Osteocyte (in vitro differentiated cells): ENCODE results near the gene OR11L1. TPM values are rescaled to one million over a fixed set of nuclear protein-coding genes. Genes with fewer than 3 reads are reported as not detected.

ENCODE experiments used
- DNase-seq: peaks from one replicate; pipeline ENCODE4 v3.0.0; 2021; ENCODE audit warnings: mixed read lengths; ENCODE audit not compliant: unreplicated experiment; ENCODE audit errors: extremely low spot score
- H3K27ac Mint-ChIP-seq: one replicate; pipeline ENCODE4 v1.8.0; 2021; ENCODE audit warnings: mild to moderate bottlenecking, mixed read lengths; ENCODE audit not compliant: unreplicated experiment
- H3K27me3 Mint-ChIP-seq: one replicate; pipeline ENCODE4 v1.8.0; 2021; ENCODE audit warnings: mixed read lengths; ENCODE audit not compliant: unreplicated experiment
- H3K36me3 Mint-ChIP-seq: one replicate; pipeline ENCODE4 v1.8.0; 2021; ENCODE audit warnings: mixed read lengths; ENCODE audit not compliant: unreplicated experiment
- H3K4me1 Mint-ChIP-seq: one replicate; pipeline ENCODE4 v1.8.0; 2021; ENCODE audit warnings: mixed read lengths; ENCODE audit not compliant: unreplicated experiment
- H3K4me3 Mint-ChIP-seq: one replicate; pipeline ENCODE4 v1.8.0; 2021; ENCODE audit warnings: mild to moderate bottlenecking, moderate library complexity, mixed read lengths; ENCODE audit not compliant: unreplicated experiment
- H3K9me3 Mint-ChIP-seq: one replicate; pipeline ENCODE4 v1.8.0; 2021; ENCODE audit warnings: mixed read lengths; ENCODE audit not compliant: unreplicated experiment
- total RNA-seq: library from RNA; stranded (reverse); gene quantifications from 2 replicates; pipeline ENCODE4 v1.2.1, GENCODE V29; 2021
- TF ChIP-seq, protein P1 (sequence below): fragments of 200-600 bp; sonication (generic); IDR thresholded peaks from 2 replicates; pipeline ENCODE4 v1.5.0; 2021; ENCODE audit warnings: antibody characterized with exemption, mild to moderate bottlenecking, moderate library complexity

The OR11L1 gene
- total RNA-seq, 1 donor from 2014 or later, result not detected

DNA sequence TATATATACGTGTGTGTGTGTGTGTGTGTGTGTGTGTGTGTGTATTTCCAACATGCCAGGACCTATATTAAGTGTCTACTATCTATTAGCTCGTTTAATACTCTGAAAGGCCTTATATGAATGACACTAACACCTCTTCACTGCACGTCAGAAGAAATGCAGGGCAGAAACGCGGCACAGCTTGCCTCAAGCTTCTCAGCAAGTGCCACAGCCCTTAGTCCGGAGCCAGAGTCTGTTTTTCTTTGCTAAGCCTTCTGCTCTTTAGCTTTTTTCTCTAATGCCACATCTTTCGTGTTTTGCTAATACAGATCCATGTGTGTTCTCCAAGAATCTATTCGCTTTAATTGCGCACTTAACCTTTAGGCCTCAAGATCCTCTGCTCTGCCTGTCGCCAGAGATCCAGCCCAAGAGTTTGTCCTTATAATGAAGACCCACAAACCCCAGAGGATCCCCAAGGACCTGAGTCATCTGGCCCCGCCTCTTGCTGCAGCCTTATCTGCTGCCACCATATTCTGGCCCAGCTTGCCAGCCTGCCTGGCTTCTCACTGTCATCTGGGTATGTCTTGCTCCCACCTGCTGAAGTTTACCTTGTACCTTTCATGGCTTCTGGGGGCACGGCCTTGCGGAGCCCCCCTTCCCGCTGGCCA lies 13.3 kb upstream of the OR11L1 start:
- Mint-ChIP-seq H3K27me3 (no peaks in the 10 kb centered on the region), H3K36me3 (no peaks in the 10 kb centered on the region), H3K4me1 (peaks cover 9% of the 10 kb centered on the region), H3K27ac (no peak overlapping the region), H3K4me3 (no peak overlapping the region), H3K9me3 (peaks cover 6% of the 10 kb centered on the region)
- TF ChIP-seq, protein P1, sequence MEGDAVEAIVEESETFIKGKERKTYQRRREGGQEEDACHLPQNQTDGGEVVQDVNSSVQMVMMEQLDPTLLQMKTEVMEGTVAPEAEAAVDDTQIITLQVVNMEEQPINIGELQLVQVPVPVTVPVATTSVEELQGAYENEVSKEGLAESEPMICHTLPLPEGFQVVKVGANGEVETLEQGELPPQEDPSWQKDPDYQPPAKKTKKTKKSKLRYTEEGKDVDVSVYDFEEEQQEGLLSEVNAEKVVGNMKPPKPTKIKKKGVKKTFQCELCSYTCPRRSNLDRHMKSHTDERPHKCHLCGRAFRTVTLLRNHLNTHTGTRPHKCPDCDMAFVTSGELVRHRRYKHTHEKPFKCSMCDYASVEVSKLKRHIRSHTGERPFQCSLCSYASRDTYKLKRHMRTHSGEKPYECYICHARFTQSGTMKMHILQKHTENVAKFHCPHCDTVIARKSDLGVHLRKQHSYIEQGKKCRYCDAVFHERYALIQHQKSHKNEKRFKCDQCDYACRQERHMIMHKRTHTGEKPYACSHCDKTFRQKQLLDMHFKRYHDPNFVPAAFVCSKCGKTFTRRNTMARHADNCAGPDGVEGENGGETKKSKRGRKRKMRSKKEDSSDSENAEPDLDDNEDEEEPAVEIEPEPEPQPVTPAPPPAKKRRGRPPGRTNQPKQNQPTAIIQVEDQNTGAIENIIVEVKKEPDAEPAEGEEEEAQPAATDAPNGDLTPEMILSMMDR, result no peak
- no peak for DNase-seq

DNA sequence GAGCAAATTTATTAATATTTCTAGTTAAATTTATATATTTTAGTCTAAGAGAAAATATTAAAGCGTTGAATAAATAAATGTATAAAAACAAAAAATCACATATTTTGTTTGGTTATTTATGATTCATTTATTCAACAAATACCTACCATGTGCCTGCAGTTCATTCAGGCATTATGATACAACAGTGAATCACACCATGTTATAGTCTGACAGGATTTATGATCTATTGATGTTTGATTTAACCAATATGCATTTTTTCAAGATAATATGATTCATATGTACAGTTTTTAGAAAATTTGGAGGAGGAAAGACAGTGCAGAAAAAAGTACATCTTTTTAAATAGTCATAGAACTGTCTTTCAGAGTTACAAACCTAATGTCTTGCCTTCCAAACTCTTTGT lies 7.9 kb upstream of the OR11L1 start:
- no peaks in the 10 kb centered on the region for H3K36me3 Mint-ChIP-seq
- TF ChIP-seq, protein P1, result no peak
- H3K9me3 Mint-ChIP-seq, result peaks cover 6% of the 10 kb centered on the region
- H3K27me3 Mint-ChIP-seq, result no peaks in the 10 kb centered on the region
- no peak for DNase-seq
- H3K27ac Mint-ChIP-seq, result no peak overlapping the region
- no peak overlapping the region for H3K4me3 Mint-ChIP-seq
- H3K4me1 Mint-ChIP-seq, result no peaks in the 10 kb centered on the region

DNA sequence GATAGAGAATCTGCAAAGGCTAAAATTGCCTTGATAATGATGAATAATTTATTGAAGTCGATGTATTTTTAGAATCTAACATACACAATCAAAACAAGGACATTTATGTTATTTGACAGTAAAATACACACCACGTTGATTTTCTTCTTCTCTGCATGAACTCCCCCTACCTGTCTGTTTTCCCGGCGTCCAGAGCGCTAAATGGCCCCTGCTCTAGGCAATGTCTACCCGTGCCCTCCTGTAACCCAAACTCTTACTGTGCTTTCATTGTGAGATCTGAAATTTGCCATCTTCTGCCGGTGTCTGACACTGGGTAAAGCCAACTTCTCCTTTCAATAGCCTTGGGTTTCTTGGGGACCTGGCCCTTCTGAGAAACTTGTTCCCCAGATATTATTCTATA lies 6.7 kb upstream of the OR11L1 start:
- Mint-ChIP-seq H3K27me3 (no peaks in the 10 kb centered on the region), H3K9me3 (peaks cover 6% of the 10 kb centered on the region), H3K4me1 (no peaks in the 10 kb centered on the region), H3K27ac (no peak overlapping the region), H3K4me3 (no peak overlapping the region), H3K36me3 (no peaks in the 10 kb centered on the region)
- TF ChIP-seq, protein P1, result no peak
- no peak for DNase-seq

DNA sequence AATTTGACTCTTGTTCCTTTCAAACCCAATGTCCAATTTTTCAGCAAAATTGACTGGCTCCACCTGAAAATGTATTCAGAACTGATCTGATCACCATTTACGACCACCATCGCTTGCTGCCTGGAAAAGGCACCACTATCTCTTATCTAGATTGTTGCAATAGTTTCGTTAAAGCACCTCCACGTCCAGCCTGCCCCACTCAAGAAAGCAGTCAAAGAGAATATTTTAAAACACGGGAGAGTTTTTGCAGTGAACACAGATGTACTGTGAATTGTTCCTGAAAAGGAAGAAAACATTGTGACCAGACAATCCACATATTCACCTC lies 4.0 kb upstream of the OR11L1 start:
- Mint-ChIP-seq H3K27ac (no peak overlapping the region), H3K36me3 (no peaks in the 10 kb centered on the region), H3K9me3 (no peaks in the 10 kb centered on the region), H3K27me3 (no peaks in the 10 kb centered on the region), H3K4me3 (no peak overlapping the region), H3K4me1 (no peaks in the 10 kb centered on the region)
- DNase-seq, result no peak
- TF ChIP-seq, protein P1, result no peak

DNA sequence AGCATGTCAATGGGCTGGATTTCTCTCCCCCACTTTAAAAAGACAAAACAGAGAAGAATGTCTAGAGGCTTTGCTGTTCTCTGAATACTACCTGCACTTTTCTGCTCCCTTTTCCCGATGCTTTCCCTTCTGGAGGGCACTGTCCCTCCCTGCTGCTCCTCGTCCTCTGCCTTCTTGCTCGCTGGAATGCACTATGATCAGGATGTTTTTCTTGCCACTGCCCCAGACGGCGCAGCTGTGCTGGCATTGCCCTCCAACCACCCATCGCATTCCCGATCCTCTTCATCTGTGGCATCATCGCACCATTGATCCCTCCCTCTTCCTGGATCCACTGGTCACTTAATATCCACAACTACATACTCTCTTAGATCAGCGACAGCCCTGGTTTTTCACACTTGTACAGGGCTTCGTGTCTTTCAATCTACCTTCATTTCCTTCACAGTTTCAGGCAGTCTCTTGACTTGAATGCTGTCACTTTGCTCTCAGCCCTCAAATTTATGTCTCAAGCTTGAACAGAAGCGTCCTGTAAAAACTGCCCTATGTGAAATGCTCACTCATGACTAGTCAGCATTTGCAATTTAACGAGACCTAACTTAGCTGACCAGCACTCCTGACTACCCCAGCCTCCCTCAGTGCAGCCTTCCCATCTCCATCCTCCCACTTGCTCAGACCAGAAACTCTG lies 3.5 kb upstream of the OR11L1 start:
- Mint-ChIP-seq H3K4me1 (no peaks in the 10 kb centered on the region), H3K4me3 (no peak overlapping the region), H3K27me3 (no peaks in the 10 kb centered on the region), H3K27ac (no peak overlapping the region), H3K36me3 (no peaks in the 10 kb centered on the region), H3K9me3 (no peaks in the 10 kb centered on the region)
- TF ChIP-seq, protein P1, result no peak
- DNase-seq, result no peak
